GM21390 (cell line): ENCODE measurements around the gene PSAP.

Source experiments
- ATAC-seq: cut with Tn5 transposase; IDR thresholded peaks from one replicate; pipeline ENCODE4 v1.9.1; 2021; ENCODE audit not compliant: unreplicated experiment

Gene PSAP

GRCh38 chr10:71829896-71830295, 21.2 kb downstream of the PSAP start:
- ATAC-seq, result no peak

GRCh38 chr10:71829171-71829570, 21.9 kb downstream of the PSAP start:
- no peak for ATAC-seq

GRCh38 chr10:71828702-71829101, 22.3 kb downstream of the PSAP start:
- no peak for ATAC-seq

GRCh38 chr10:71827852-71828251, 23.2 kb downstream of the PSAP start:
- ATAC-seq, result no peak

- no peak for ATAC-seq
Observed at GRCh38 chr10:71825217-71825616, 25.8 kb downstream of the PSAP start.

- no peak for ATAC-seq
Observed at GRCh38 chr10:71824333-71824732, 26.7 kb downstream of the PSAP start.

- no peak for ATAC-seq
Observed at GRCh38 chr10:71823356-71823755, 27.7 kb downstream of the PSAP start.

- ATAC-seq, result no peak
Observed at GRCh38 chr10:71821909-71822763, 28.9 kb downstream of the PSAP start.

GRCh38 chr10:71820966-71821365, 30.1 kb downstream of the PSAP start:
- no peak for ATAC-seq

GRCh38 chr10:71819985-71820384, 31.1 kb downstream of the PSAP start:
- ATAC-seq, result no peak

- ATAC-seq, result no peak
Observed at GRCh38 chr10:71819441-71819861, 31.6 kb downstream of the PSAP start.

- no peak for ATAC-seq
Observed at GRCh38 chr10:71818674-71819260, 32.3 kb downstream of the PSAP start.

- ATAC-seq, result no peak
Observed at GRCh38 chr10:71817831-71818655, 33.0 kb downstream of the PSAP start.

- ATAC-seq, result no peak
Observed at GRCh38 chr10:71816936-71817618, 34.0 kb downstream of the PSAP start.

GRCh38 chr10:71816421-71816851, 34.6 kb downstream of the PSAP start:
- ATAC-seq, result no peak

GRCh38 chr10:71815515-71816130, 35.4 kb downstream of the PSAP start:
- no peak for ATAC-seq

GRCh38 chr10:71814922-71815411, 36.1 kb downstream of the PSAP start:
- no peak for ATAC-seq

GRCh38 chr10:71812913-71813590, 38.0 kb downstream of the PSAP start:
- ATAC-seq, result no peak

GRCh38 chr10:71812016-71812912, 38.8 kb downstream of the PSAP start:
- peak; percentile 64 for ATAC-seq
